CD4-positive, CD25-positive, alpha-beta regulatory T cell (primary cell): Measurements from ENCODE around the gene SIGLEC11. TPM values are rescaled to one million over a fixed set of nuclear protein-coding genes. Genes with fewer than 3 reads are reported as not detected.
A peak's percentile ranks its signal among the peaks of the same experiment; 100 is the strongest.
"Not testable (repeated sequence)": the region's sequence is repeated elsewhere in the genome, so short reads cannot be mapped to it uniquely, and the experiment has no call there.

ENCODE experiments used
- ATAC-seq, 2 donors: fragments of 150-1000 bp; cut with Tn5 transposase; one replicate each; pipeline ENCODE4 v1.10.0; 2021; ENCODE audit warnings: low read depth in 2 of 2, moderate number of reproducible peaks in 2 of 2, moderate library complexity in 1 of 2
- DNase-seq, 3 donors: peaks; one replicate each; pipeline versions ENCODE4 v3.0.0 to v3.0.0-alpha.2; 2012 to 2022; ENCODE audit warnings: mixed read lengths in 1 of 3
- H3K27ac ChIP-seq: one replicate; pipeline ENCODE4 v1.7.0; 2013; ENCODE audit warnings: mild to moderate bottlenecking, low read length; ENCODE audit not compliant: insufficient read depth, poor library complexity, severe bottlenecking
- H3K27me3 ChIP-seq: one replicate; pipeline ENCODE4 v1.7.0; 2013; ENCODE audit warnings: low read length; ENCODE audit not compliant: control insufficient read depth, insufficient read depth
- H3K36me3 ChIP-seq: one replicate; pipeline ENCODE4 v1.7.0; 2013; ENCODE audit warnings: mild to moderate bottlenecking, low read length, moderate library complexity; ENCODE audit not compliant: control insufficient read depth, insufficient read depth
- H3K4me1 ChIP-seq: 2 replicates; pipeline ENCODE4 v1.7.0; 2013; ENCODE audit warnings: mild to moderate bottlenecking, low read length; ENCODE audit not compliant: insufficient read depth, control insufficient read depth, poor library complexity, severe bottlenecking
- H3K4me3 ChIP-seq: one replicate; pipeline ENCODE4 v1.7.0; 2013; ENCODE audit warnings: low read depth, mild to moderate bottlenecking, low read length, moderate library complexity
- H3K9me3 ChIP-seq, 2 experiments: 1 replicate in 1 of 2; 2 replicates in 1 of 2; pipeline ENCODE4 v1.7.0; 2013; ENCODE audit warnings: low read length in 2 of 2, mild to moderate bottlenecking in 1 of 2, moderate library complexity in 1 of 2; ENCODE audit not compliant: control insufficient read depth in 2 of 2
- H3K27ac Mint-ChIP-seq, 3 donors: one replicate each; pipeline ENCODE4 v1.8.0; 2020 to 2022; ENCODE audit warnings: mild to moderate bottlenecking in 3 of 3, mixed read lengths in 3 of 3, moderate library complexity in 2 of 3
- H3K27me3 Mint-ChIP-seq: one replicate; pipeline ENCODE4 v1.8.0; 2022; ENCODE audit warnings: mild to moderate bottlenecking, mixed read lengths
- H3K36me3 Mint-ChIP-seq: one replicate; pipeline ENCODE4 v1.8.0; 2020; ENCODE audit warnings: mixed read lengths
- H3K4me1 Mint-ChIP-seq, 4 donors: one replicate each; pipeline ENCODE4 v1.8.0; 2020 to 2022; ENCODE audit warnings: mixed read lengths in 4 of 4, mild to moderate bottlenecking in 1 of 4
- H3K4me3 Mint-ChIP-seq, 4 donors: one replicate each; pipeline ENCODE4 v1.8.0; 2020 to 2022; ENCODE audit warnings: mild to moderate bottlenecking in 4 of 4, mixed read lengths in 4 of 4, moderate library complexity in 3 of 4
- H3K9me3 Mint-ChIP-seq, 7 donors: one replicate each; pipeline ENCODE4 v1.8.0; 2020 to 2022; ENCODE audit warnings: mixed read lengths in 7 of 7, mild to moderate bottlenecking in 3 of 7, moderate library complexity in 2 of 7
- polyA plus RNA-seq, 4 donors: library from polyadenylated mRNA; unstranded; fragments of 300-500 nt; fragmentation: Illumina TruSeq; gene quantifications; one replicate each; pipeline ENCODE4 v1.2.3, GENCODE V29; 2021
- total RNA-seq: library from RNA; stranded (reverse); gene quantifications from one replicate; pipeline ENCODE4 v1.2.3, GENCODE V29; 2022

The SIGLEC11 gene
- total and polyA plus RNA-seq, 5 donors from 2014 or later = not detected

DNA sequence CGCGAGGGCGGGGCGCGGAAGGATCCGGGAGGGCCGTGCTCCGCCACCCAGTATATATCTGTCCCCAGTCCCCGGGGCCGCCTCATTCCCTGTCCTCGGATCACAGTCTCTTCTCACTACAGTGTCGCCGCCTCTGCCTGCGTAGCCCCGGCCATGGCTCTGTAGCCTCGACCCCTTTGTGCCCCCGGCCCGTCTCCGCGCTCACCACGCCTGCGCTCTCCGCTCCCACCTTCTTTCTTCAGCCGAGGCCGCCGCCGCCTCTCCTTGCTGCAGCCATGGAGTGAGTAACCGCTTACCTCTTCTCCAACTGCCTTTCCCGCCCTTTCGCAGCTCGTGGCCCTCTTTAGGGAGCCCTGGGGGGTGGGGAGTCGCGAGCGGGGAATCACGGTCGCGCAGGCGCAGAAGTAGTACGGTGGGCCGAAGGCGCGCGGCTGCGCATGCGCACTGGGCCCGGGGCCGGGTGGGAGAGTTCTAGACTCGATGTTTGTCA, 31.8 kb downstream of the SIGLEC11 start, which contains the start of the genes ATF5 and NUP62:
Gene ATF5 (plus strand): TSS at position 85 of the 490 bp plus-strand sequence. CDS start 1,646 bp downstream, outside the sequence.
Gene NUP62 (minus strand): TSS at position 384 of the 490 bp plus-strand sequence. CDS start 19,697 bp downstream, outside the sequence.
- peak; percentile 34 to 42 for ATAC-seq
- H3K4me3 ChIP-seq = peak within 1 kb of the TSS; percentile 84
- peak within 1 kb of the TSS; percentile 98 to 99 (median 98) for H3K27ac Mint-ChIP-seq
- H3K4me1 ChIP-seq = peaks cover 58% of the 10 kb centered on the region
- no peaks in the 10 kb centered on the region for H3K9me3 ChIP-seq
- peak within 1 kb of the TSS; percentile 97 to 99 (median 97) for H3K4me3 Mint-ChIP-seq
- peak; percentile 86 to 93 (median 90) for DNase-seq
- H3K27me3 Mint-ChIP-seq = peaks cover 16% of the 10 kb centered on the region
- no peaks in the 10 kb centered on the region for H3K27me3 ChIP-seq
- H3K9me3 Mint-ChIP-seq = peaks cover 0 to 3% (median 0%) of the 10 kb centered on the region in 7 donors
- H3K36me3 Mint-ChIP-seq = peaks cover 9% of the 10 kb centered on the region
- peaks cover 11 to 79% (median 51%) of the 10 kb centered on the region in 4 donors for H3K4me1 Mint-ChIP-seq
- H3K27ac ChIP-seq = peak within 1 kb of the TSS; percentile 95
- H3K36me3 ChIP-seq = peaks cover 24% of the 10 kb centered on the region

DNA sequence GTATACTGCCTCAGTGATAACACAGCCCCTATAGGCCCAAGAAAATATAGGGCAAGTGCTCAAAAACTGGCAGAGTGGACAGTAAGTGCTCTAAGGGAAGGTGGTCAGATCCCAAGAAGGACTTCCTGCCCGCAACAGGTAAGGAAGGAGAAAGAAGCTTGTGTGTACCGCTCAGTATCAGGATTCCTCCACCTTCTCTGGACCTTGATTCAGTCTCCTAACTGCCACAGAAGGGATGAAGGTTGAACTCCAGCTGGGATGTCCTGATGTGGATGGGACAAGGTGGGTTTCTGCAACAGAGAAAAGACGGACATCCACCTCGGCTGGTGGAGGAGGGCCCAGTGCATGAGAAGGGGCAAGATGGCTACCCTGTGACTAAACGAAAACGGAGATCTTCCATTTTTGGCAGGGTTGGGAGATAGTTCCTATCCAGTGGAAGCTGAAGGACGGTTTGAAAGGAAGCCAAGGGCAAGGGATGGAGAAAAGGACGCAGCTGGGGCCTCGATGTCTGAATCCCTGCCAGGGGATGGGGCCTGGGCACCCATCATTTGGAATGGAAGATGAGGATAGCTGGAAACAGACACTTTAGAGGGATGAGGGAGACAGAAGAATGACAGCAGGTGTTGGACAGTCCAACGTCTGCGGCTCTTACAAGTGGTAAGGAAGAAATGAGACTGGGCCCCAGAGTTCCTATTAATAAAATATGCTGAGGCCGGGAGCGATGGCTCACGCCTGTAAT, 33.3 kb downstream of the SIGLEC11 start:
- peaks cover 0 to 3% (median 0%) of the 10 kb centered on the region in 7 donors for H3K9me3 Mint-ChIP-seq
- peaks cover 16% of the 10 kb centered on the region for H3K27me3 Mint-ChIP-seq
- peaks cover 11 to 78% (median 44%) of the 10 kb centered on the region in 4 donors for H3K4me1 Mint-ChIP-seq
- peak overlapping the region; percentile 60 to 98 (median 89) for H3K27ac Mint-ChIP-seq
- ATAC-seq (no peak), DNase-seq (no peak)
- Histone ChIP-seq H3K27ac (no peak overlapping the region), H3K36me3 (peaks cover 34% of the 10 kb centered on the region), H3K4me1 (peaks cover 48% of the 10 kb centered on the region), H3K4me3 (peak overlapping the region; percentile 37), H3K27me3 (no peaks in the 10 kb centered on the region), H3K9me3 (no peaks in the 10 kb centered on the region)
- H3K4me3 Mint-ChIP-seq = peak overlapping the region; percentile 97 to 99 (median 97)
- peaks cover 9% of the 10 kb centered on the region for H3K36me3 Mint-ChIP-seq

DNA sequence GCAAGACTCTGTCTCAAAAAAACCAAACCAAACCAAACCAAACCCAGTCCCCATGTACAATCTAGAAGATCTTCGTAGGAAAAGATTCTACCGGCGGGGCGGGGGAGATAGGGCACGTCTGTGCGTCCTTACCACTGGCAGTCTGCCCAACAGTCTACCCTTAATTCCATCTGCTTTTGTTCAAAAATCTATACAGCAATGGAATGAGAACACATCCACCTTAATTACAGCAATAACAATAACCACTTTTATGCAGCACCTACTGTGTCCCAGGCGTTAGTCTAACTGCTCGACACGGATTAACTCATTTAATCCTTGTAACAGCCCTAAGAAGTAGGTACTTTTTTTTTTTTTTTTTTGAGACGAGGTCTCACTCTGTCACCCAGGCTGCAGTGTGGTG, 34.5 kb downstream of the SIGLEC11 start:
- H3K4me1 Mint-ChIP-seq = peaks cover 4 to 76% (median 41%) of the 10 kb centered on the region in 4 donors
- H3K36me3 Mint-ChIP-seq = peaks cover 9% of the 10 kb centered on the region
- no peak overlapping the region for H3K4me3 ChIP-seq
- ATAC-seq (no peak), DNase-seq (no peak)
- peaks cover 16% of the 10 kb centered on the region for H3K27me3 Mint-ChIP-seq
- peaks cover 0 to 3% (median 0%) of the 10 kb centered on the region in 7 donors for H3K9me3 Mint-ChIP-seq
- H3K4me3 Mint-ChIP-seq = peak overlapping the region in 2 of 4 donors; percentile 41 to 71
- H3K27ac Mint-ChIP-seq = peak overlapping the region in 1 of 3 donors; percentile 36
- H3K27me3 ChIP-seq = no peaks in the 10 kb centered on the region
- H3K4me1 ChIP-seq = peaks cover 42% of the 10 kb centered on the region
- peaks cover 42% of the 10 kb centered on the region for H3K36me3 ChIP-seq
- H3K27ac ChIP-seq = no peak overlapping the region
- no peaks in the 10 kb centered on the region for H3K9me3 ChIP-seq

DNA sequence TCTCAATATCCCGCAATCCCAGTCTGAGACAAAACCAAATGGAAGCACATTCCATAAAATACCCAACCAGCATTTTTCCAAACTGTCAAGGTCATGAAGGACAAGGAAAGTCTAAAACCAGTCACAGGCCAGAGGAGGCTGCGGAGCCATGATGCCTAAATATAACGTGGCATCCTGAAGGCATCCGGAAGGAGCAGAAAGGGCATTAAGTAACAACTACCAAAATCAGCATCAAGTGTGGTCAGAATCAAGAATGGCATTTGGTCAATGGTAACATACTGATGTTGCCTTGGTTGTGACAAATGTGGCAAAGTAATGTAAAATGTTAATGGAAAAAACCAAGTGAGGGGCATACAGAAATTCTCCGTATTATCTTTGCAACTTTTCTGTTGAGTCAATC, 35.5 kb downstream of the SIGLEC11 start:
- no peak overlapping the region for H3K27ac Mint-ChIP-seq
- no peak overlapping the region for H3K4me3 ChIP-seq
- peaks cover 4 to 74% (median 38%) of the 10 kb centered on the region in 4 donors for H3K4me1 Mint-ChIP-seq
- H3K4me1 ChIP-seq = peaks cover 39% of the 10 kb centered on the region
- H3K9me3 Mint-ChIP-seq = peaks cover 0 to 3% (median 0%) of the 10 kb centered on the region in 7 donors
- H3K27me3 ChIP-seq = no peaks in the 10 kb centered on the region
- peaks cover 47% of the 10 kb centered on the region for H3K36me3 ChIP-seq
- no peaks in the 10 kb centered on the region for H3K9me3 ChIP-seq
- H3K36me3 Mint-ChIP-seq = peaks cover 11% of the 10 kb centered on the region
- H3K27ac ChIP-seq = no peak overlapping the region
- no peak for DNase-seq
- H3K4me3 Mint-ChIP-seq = peak overlapping the region in 3 of 4 donors; percentile 26 to 63 (median 60)
- H3K27me3 Mint-ChIP-seq = peaks cover 16% of the 10 kb centered on the region
- ATAC-seq = no peak

DNA sequence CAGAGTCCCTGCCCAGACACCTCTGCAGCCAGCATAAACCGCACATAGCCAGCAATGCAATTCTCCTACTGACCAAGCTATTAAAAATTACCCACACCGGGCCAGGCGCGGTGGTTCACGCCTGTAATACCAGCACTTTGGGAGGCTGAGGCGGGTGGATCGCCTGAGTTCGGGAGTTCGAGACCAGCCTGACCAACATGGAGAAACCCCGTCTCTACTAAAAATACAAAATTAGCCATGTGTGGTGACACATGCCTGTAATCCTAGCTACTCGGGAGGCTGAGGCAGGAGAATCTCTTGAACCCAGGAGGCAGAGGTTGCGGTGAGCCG, 36.1 kb downstream of the SIGLEC11 start:
- H3K27me3 ChIP-seq, H3K9me3 ChIP-seq, H3K9me3 Mint-ChIP-seq, H3K27ac ChIP-seq, DNase-seq, H3K4me3 ChIP-seq, H3K27ac Mint-ChIP-seq, ATAC-seq: not testable (repeated sequence)
- Histone ChIP-seq H3K4me1 (peaks cover 33% of the 10 kb centered on the region), H3K36me3 (peaks cover 48% of the 10 kb centered on the region)
- H3K4me1 Mint-ChIP-seq = peaks cover 4 to 70% (median 34%) of the 10 kb centered on the region in 4 donors
- peak overlapping the region in 2 of 4 donors; percentile 21 to 63 for H3K4me3 Mint-ChIP-seq
- H3K27me3 Mint-ChIP-seq = peaks cover 13% of the 10 kb centered on the region
- H3K36me3 Mint-ChIP-seq = peaks cover 14% of the 10 kb centered on the region

DNA sequence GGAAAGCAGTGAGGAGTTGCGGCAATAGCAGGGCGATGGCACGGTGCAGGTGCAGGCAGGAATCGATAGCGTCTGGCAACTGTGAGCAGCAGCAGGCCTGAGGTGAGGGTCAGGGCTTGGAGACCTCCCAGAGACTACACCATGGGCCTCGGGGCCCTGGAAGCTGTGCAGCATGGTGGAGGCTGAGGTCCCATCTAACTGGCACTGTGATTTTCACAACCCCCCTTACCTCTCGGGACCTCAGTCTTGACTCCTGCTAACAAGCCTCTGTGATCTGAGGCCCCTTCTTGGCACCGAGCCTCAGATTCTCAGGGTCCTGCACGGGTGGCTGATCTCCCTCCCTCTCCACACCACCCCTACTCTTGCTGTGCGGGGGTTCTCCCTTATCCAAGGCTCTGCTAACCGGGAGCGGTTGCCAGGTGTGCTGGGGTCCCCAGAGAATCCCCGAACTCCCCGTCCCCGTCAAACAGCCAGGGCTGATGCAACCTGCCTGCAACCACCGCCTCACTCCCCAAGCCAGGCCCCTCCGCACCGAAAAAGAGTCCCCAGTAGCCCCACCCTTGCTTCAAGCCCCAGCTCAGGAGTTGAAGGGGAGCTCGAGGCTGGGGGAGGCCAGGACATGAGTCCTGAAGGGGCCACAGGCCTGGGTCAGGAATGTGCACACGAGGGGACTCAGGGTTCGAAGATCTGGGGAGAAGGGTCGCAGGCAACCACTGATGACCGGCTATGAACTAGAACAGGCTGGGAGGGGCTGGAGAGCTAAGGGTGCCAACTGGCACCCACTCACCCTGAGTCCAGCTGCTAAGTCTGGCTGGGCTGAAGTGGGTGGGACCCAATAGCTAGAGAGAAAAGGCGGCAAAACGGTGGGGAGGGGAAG, 36.7 kb downstream of the SIGLEC11 start:
- peaks cover 18% of the 10 kb centered on the region for H3K36me3 Mint-ChIP-seq
- H3K27me3 Mint-ChIP-seq = peaks cover 7% of the 10 kb centered on the region
- Histone ChIP-seq H3K27me3 (no peaks in the 10 kb centered on the region), H3K27ac (no peak overlapping the region), H3K36me3 (peaks cover 48% of the 10 kb centered on the region), H3K4me1 (peaks cover 30% of the 10 kb centered on the region), H3K4me3 (no peak overlapping the region), H3K9me3 (no peaks in the 10 kb centered on the region)
- no peak for ATAC-seq
- DNase-seq = no peak
- H3K27ac Mint-ChIP-seq = no peak overlapping the region
- H3K9me3 Mint-ChIP-seq = peaks cover 0 to 3% (median 0%) of the 10 kb centered on the region in 7 donors
- peaks cover 9 to 68% (median 32%) of the 10 kb centered on the region in 4 donors for H3K4me1 Mint-ChIP-seq
- peak overlapping the region in 1 of 4 donors; percentile 21 for H3K4me3 Mint-ChIP-seq
